Measurements from ENCODE around the gene MMP23B.

Gene MMP23B

GRCh38 chr1:1618396-1619068, 13.4 kb upstream of the MMP23B start:
- DNase-seq: no peak

GRCh38 chr1:1619917-1620361, 12.0 kb upstream of the MMP23B start:
- no peak for DNase-seq

GRCh38 chr1:1620433-1621139, 11.4 kb upstream of the MMP23B start:
- DNase-seq: no peak

GRCh38 chr1:1621173-1622009, 10.6 kb upstream of the MMP23B start:
- no peak for DNase-seq

GRCh38 chr1:1622010-1622787, 9.8 kb upstream of the MMP23B start:
- DNase-seq: no peak

- no peak for DNase-seq
Measured at GRCh38 chr1:1622788-1623094, 9.2 kb upstream of the MMP23B start.

GRCh38 chr1:1623181-1623630, 8.8 kb upstream of the MMP23B start:
- no peak for DNase-seq

- DNase-seq: no peak
Measured at GRCh38 chr1:1623631-1624442, 8.1 kb upstream of the MMP23B start.

- DNase-seq: no peak
Measured at GRCh38 chr1:1624443-1625403, 7.2 kb upstream of the MMP23B start.

- no peak for DNase-seq
Measured at GRCh38 chr1:1625404-1625775, 6.6 kb upstream of the MMP23B start.

GRCh38 chr1:1625824-1626206, 6.2 kb upstream of the MMP23B start:
- no peak for DNase-seq

- no peak for DNase-seq
Measured at GRCh38 chr1:1626207-1627141, 5.5 kb upstream of the MMP23B start.

GRCh38 chr1:1627261-1627828, 4.6 kb upstream of the MMP23B start:
- DNase-seq: no peak

- DNase-seq: no peak
Measured at GRCh38 chr1:1627829-1628753, 3.9 kb upstream of the MMP23B start.

- no peak for DNase-seq
Measured at GRCh38 chr1:1628754-1629429, 3.1 kb upstream of the MMP23B start.
